H9 (cell line): Measurements from ENCODE around the gene MAPK8. TPM values are rescaled to one million over a fixed set of nuclear protein-coding genes. Genes with fewer than 3 reads are reported as not detected.

Experiments used
- DNase-seq: peaks from one replicate; pipeline ENCODE4 v3.0.0-alpha.2; 2017
- H2AFZ ChIP-seq: one replicate; pipeline ENCODE4 v1.6.1; 2013; ENCODE audit warnings: mild to moderate bottlenecking, low read length, control low read depth, moderate library complexity
- H2AK5ac ChIP-seq: 2 replicates; pipeline ENCODE4 v1.6.1; 2013; ENCODE audit warnings: low read length, control low read depth, mixed read lengths; ENCODE audit not compliant: insufficient read length
- H2BK120ac ChIP-seq: one replicate; pipeline ENCODE4 v1.6.1; 2013; ENCODE audit warnings: low read depth, mild to moderate bottlenecking, low read length, control low read depth, inconsistent platforms; ENCODE audit not compliant: poor library complexity, severe bottlenecking
- H2BK12ac ChIP-seq: 2 replicates; pipeline ENCODE4 v1.6.1; 2013; ENCODE audit warnings: low read length, control low read depth, mixed read lengths, low read depth; ENCODE audit not compliant: insufficient read length
- H2BK15ac ChIP-seq: 2 replicates; pipeline ENCODE4 v1.6.1; 2013; ENCODE audit warnings: low read depth, low read length, control low read depth
- H2BK20ac ChIP-seq: one replicate; pipeline ENCODE4 v1.6.1; 2013; ENCODE audit warnings: low read depth, mild to moderate bottlenecking, low read length, control low read depth, inconsistent platforms; ENCODE audit not compliant: poor library complexity, severe bottlenecking
- H2BK5ac ChIP-seq: 2 replicates; pipeline ENCODE4 v1.6.1; 2013; ENCODE audit warnings: low read length, control low read depth, mixed read lengths; ENCODE audit not compliant: insufficient read length
- H3K14ac ChIP-seq: 2 replicates; pipeline ENCODE4 v1.6.1; 2013; ENCODE audit warnings: low read length, control low read depth; ENCODE audit not compliant: insufficient read depth
- H3K18ac ChIP-seq: 2 replicates; pipeline ENCODE4 v1.6.1; 2013; ENCODE audit warnings: low read depth, mild to moderate bottlenecking, mixed read lengths, low read length, control low read depth; ENCODE audit not compliant: insufficient read length
- H3K23ac ChIP-seq: 2 replicates; pipeline ENCODE4 v1.6.1; 2013; ENCODE audit warnings: low read length, control low read depth, mixed read lengths, low read depth; ENCODE audit not compliant: insufficient read length
- H3K23me2 ChIP-seq: 2 replicates; pipeline ENCODE4 v1.6.1; 2013; ENCODE audit warnings: low read depth, mild to moderate bottlenecking, mixed read lengths, low read length, control low read depth; ENCODE audit not compliant: insufficient read length, poor library complexity, severe bottlenecking
- H3K27ac ChIP-seq: 2 replicates; pipeline ENCODE4 v1.5.1; 2013; ENCODE audit warnings: low read length, control low read depth, mixed read lengths, low read depth; ENCODE audit not compliant: insufficient read length
- H3K27me3 ChIP-seq: 2 replicates; pipeline ENCODE4 v1.6.1; 2013; ENCODE audit warnings: low read length, control low read depth, inconsistent platforms; ENCODE audit not compliant: insufficient read depth
- H3K4ac ChIP-seq: 2 replicates; pipeline ENCODE4 v1.6.1; 2013; ENCODE audit warnings: low read depth, mild to moderate bottlenecking, control low read depth, inconsistent platforms, low read length, moderate library complexity
- H3K4me1 ChIP-seq: 2 replicates; pipeline ENCODE4 v1.6.1; 2013; ENCODE audit warnings: low read length, control low read depth, inconsistent platforms; ENCODE audit not compliant: insufficient read depth
- H3K4me2 ChIP-seq: 2 replicates; pipeline ENCODE4 v1.6.1; 2013; ENCODE audit warnings: low read length, control low read depth, mixed read lengths; ENCODE audit not compliant: insufficient read length, insufficient read depth
- H3K56ac ChIP-seq: 2 replicates; pipeline ENCODE4 v1.6.1; 2013; ENCODE audit warnings: low read depth, mild to moderate bottlenecking, mixed read lengths, low read length, control low read depth; ENCODE audit not compliant: insufficient read length
- H3K79me1 ChIP-seq: 2 replicates; pipeline ENCODE4 v1.6.1; 2013; ENCODE audit warnings: low read depth, mild to moderate bottlenecking, moderate library complexity, low read length, control low read depth, inconsistent platforms; ENCODE audit not compliant: insufficient read depth, poor library complexity, severe bottlenecking
- H3K79me2 ChIP-seq: 2 replicates; pipeline ENCODE4 v1.6.1; 2013; ENCODE audit warnings: low read length, control low read depth, inconsistent platforms; ENCODE audit not compliant: insufficient read depth
- H3K9ac ChIP-seq: 2 replicates; pipeline ENCODE4 v1.6.1; 2013; ENCODE audit warnings: low read length, control low read depth, mixed read lengths; ENCODE audit not compliant: insufficient read length; ENCODE audit errors: extremely low read depth
- H3K9me3 ChIP-seq: one replicate; pipeline ENCODE4 v1.6.1; 2013; ENCODE audit warnings: low read depth, low read length, inconsistent platforms; ENCODE audit not compliant: control insufficient read depth
- H3T11ph ChIP-seq: one replicate; pipeline ENCODE4 v1.6.1; 2013; ENCODE audit warnings: mild to moderate bottlenecking, low read length, control low read depth, inconsistent platforms
- H4K20me1 ChIP-seq: one replicate; pipeline ENCODE4 v1.6.1; 2013; ENCODE audit not compliant: control insufficient read depth, insufficient read length, insufficient read depth
- H4K5ac ChIP-seq: 2 replicates; pipeline ENCODE4 v1.6.1; 2013; ENCODE audit warnings: low read depth, mild to moderate bottlenecking, mixed read lengths, low read length, control low read depth; ENCODE audit not compliant: insufficient read length
- H4K8ac ChIP-seq: replicated peaks from 2 replicates; pipeline ENCODE4 v1.6.1; 2013; ENCODE audit warnings: low read length, control low read depth, mixed read lengths, low read depth; ENCODE audit not compliant: insufficient read length
- H4K91ac ChIP-seq: 2 replicates; pipeline ENCODE4 v1.6.1; 2013; ENCODE audit warnings: low read depth, mild to moderate bottlenecking, moderate library complexity, mixed read lengths, low read length, control low read depth; ENCODE audit not compliant: insufficient read length
- H3K27ac Mint-ChIP-seq, 3 experiments: 2 replicates in 2 of 3; 3 replicates in 1 of 3; pipeline ENCODE4 v1.8.0; 2020 to 2021; ENCODE audit warnings: mixed read lengths in 3 of 3, mild to moderate bottlenecking in 1 of 3, moderate library complexity in 1 of 3
- H3K27me3 Mint-ChIP-seq: 2 replicates; pipeline ENCODE4 v1.8.0; 2021; ENCODE audit warnings: low read depth, mild to moderate bottlenecking, moderate library complexity, mixed read lengths
- H3K36me3 Mint-ChIP-seq, 3 experiments: 2 replicates in 2 of 3; 3 replicates in 1 of 3; pipeline ENCODE4 v1.8.0; 2020 to 2021; ENCODE audit warnings: low read depth in 3 of 3, mixed read lengths in 3 of 3; ENCODE audit not compliant: insufficient read depth in 1 of 3
- H3K4me1 Mint-ChIP-seq, 2 experiments: 2 replicates each; pipeline ENCODE4 v1.8.0; 2020; ENCODE audit warnings: mixed read lengths in 2 of 2
- H3K4me3 Mint-ChIP-seq, 2 experiments: 2 replicates in 1 of 2; 3 replicates in 1 of 2; pipeline ENCODE4 v1.8.0; 2020 to 2021; ENCODE audit warnings: mild to moderate bottlenecking in 2 of 2, mixed read lengths in 2 of 2, moderate library complexity in 1 of 2
- H3K9me3 Mint-ChIP-seq, 2 experiments: 2 replicates in 1 of 2; 3 replicates in 1 of 2; pipeline ENCODE4 v1.8.0; 2020; ENCODE audit warnings: mild to moderate bottlenecking in 2 of 2, mixed read lengths in 2 of 2, moderate library complexity in 1 of 2
- CTCF ChIP-seq: fragments of 200-600 bp; sonication (generic); conservative IDR thresholded peaks from 3 replicates; pipeline ENCODE4 v1.8.0; 2021; ENCODE audit warnings: antibody characterized with exemption, mild to moderate bottlenecking
- total RNA-seq: library from RNA; stranded (reverse); gene quantifications from 2 replicates; pipeline ENCODE4 v1.2.1, GENCODE V29; 2021

MAPK8 gene
- total RNA-seq, 1 experiment from 2014 or later = 52.0 TPM

DNA sequence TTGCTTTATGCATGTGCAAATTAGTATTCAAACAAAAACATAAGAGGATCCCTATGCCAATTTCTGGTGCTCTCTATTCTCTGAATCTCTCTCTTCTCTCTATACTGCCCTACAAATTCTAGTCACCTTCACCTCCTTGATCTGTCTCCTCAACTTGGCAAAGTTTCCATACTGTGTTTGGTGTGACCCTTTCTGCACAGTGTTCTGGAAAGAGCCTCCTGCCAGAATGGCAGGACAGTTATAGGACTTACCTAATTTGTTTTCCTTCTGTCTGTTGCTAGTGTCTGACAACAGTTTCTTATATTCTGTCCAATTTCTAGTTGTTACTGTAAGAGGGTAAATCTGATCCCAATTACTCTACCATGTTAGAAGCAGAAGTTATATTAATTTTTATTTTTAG lies 34.3 kb downstream of the MAPK8 start:
- H3K79me2 ChIP-seq = no peaks in the 10 kb centered on the region; the same call in 1 of the 2 replicates
- no peak overlapping the region for H3K14ac ChIP-seq
- no peak overlapping the region for H2AFZ ChIP-seq
- Mint-ChIP-seq H3K27me3 (no peaks in the 10 kb centered on the region), H3K36me3 (no peaks in the 10 kb centered on the region; a peak in 3 of 7 replicates), H3K27ac (no peak overlapping the region), H3K4me3 (no peak overlapping the region), H3K9me3 (no peaks in the 10 kb centered on the region; a peak in 1 of 5 replicates), H3K4me1 (peaks cover 14 to 15% of the 10 kb centered on the region in 2 experiments)
- no peak overlapping the region for H3K23ac ChIP-seq
- H2BK5ac ChIP-seq = no peak overlapping the region
- no peak overlapping the region for H3K9ac ChIP-seq
- H3K27me3 ChIP-seq = no peaks in the 10 kb centered on the region
- no peaks in the 10 kb centered on the region for H3K79me1 ChIP-seq
- no peak overlapping the region for H2AK5ac ChIP-seq
- no peak overlapping the region for H4K5ac ChIP-seq
- no peak overlapping the region for H2BK120ac ChIP-seq
- no peak overlapping the region for H2BK15ac ChIP-seq
- no peak overlapping the region for H3K18ac ChIP-seq
- no peak overlapping the region for H2BK20ac ChIP-seq
- TF ChIP-seq CTCF = no peak
- no peak overlapping the region for H3K27ac ChIP-seq
- no peaks in the 10 kb centered on the region for H4K20me1 ChIP-seq
- no peaks in the 10 kb centered on the region for H3K23me2 ChIP-seq
- no peak overlapping the region for H4K8ac ChIP-seq
- no peak overlapping the region for H3K4ac ChIP-seq
- no peak overlapping the region for H2BK12ac ChIP-seq
- H3K4me1 ChIP-seq = peaks cover 2% of the 10 kb centered on the region; the same call in 1 of the 2 replicates
- no peak overlapping the region for H3T11ph ChIP-seq
- H3K9me3 ChIP-seq = no peaks in the 10 kb centered on the region
- no peak overlapping the region for H3K4me2 ChIP-seq
- no peak overlapping the region for H4K91ac ChIP-seq
- DNase-seq = no peak
- H3K56ac ChIP-seq = no peak overlapping the region
